ENCODE data around the gene C10orf62. TPM values are rescaled to one million over a fixed set of nuclear protein-coding genes. Genes with fewer than 3 reads are reported as not detected.

The C10orf62 gene
- total and polyA plus RNA-seq, 10 of the 15 experiments (the other 5 are each of a cell fraction or from before 2014, with no cell fraction given): not detected

DNA sequence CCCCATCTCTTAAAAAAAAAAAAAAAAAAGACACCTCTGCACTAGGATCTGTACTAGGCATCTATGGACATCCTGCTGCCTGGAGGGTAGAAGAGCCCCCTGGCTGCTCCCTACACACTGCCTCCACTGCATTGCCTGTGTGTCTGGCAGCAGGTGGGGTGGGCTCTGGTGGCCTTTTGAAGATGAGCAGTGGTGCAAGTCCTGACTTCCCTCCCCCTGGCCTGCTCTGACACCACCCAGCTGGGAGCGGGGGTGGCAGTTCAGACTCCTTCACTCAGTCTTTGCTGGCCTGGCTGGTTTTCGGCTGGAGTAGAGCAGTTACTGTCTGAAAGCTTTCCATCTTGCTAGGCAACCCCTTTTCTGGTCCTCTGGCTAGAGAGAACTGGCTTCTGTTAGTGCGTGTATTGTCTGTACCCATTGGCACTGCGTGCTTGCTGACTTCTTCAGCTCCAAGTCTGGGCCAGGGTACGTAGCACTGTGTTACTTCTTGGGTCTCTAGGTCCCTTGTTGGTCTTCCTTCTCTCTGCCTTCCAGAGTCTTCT, 17.6 kb downstream of the C10orf62 start:
- WGBS (ENCODE audit: insufficient coverage, insufficient replicate concordance, low lambda C conversion rate, missing lambda C conversion rate): 65% methylated on average over 5 of the region's 5 CpGs
- in situ Hi-C loops (cut with MboI): no loop called here
- Histone ChIP-seq H3K4me3 (no peak overlapping the region), H4K20me1 (ENCODE audit: control insufficient read depth, insufficient read depth) (no peaks in the 10 kb centered on the region), H2AFZ (ENCODE audit: control insufficient read depth, low read depth, low read length) (no peak overlapping the region), H3K27ac (ENCODE audit: control insufficient read depth, insufficient read depth) (no peak overlapping the region), H3K27me3 (replicated peaks in 1 of 2; ENCODE audit: control insufficient read depth in 2 of 2, insufficient read depth in 2 of 2, low read length in 1 of 2) (no peaks in the 10 kb centered on the region), H3K9me3 (replicated peaks; ENCODE audit: control insufficient read depth, insufficient read depth, low read length) (no peaks in the 10 kb centered on the region), H3K9ac (ENCODE audit: control insufficient read depth, insufficient read depth, low read length) (no peak overlapping the region), H3K79me2 (ENCODE audit: control insufficient read depth, insufficient read depth, low read length) (no peaks in the 10 kb centered on the region), H3K4me1 (ENCODE audit: control insufficient read depth, insufficient read depth, low read length) (no peaks in the 10 kb centered on the region), H3K36me3 (ENCODE audit: control insufficient read depth in 2 of 2, insufficient read depth in 2 of 2, low read length in 1 of 2) (no peaks in the 10 kb centered on the region), H3K4me2 (ENCODE audit: control insufficient read depth, insufficient read depth) (no peak overlapping the region)
- ChIA-PET SMC1A (ENCODE audit: uncharacterized antibody, unreplicated experiment) (interaction anchor here (0.6 kb wide), 1 partner anchor 370 kb away, joined by 3 read pairs; no protein-coding TSS in a partner anchor), RAD21 (ENCODE audit: unreplicated experiment) (no interaction called here), POLR2A (no interaction called here), CTCF (interaction anchor here (1.6 kb wide), 1 partner anchor 53 kb away, joined by 3 read pairs; no protein-coding TSS in a partner anchor)
- TF ChIP-seq TCF3 (IDR thresholded peaks at IDR 0.05; ENCODE audit: borderline replicate concordance, insufficient read depth, low read depth, low read length) (no peak), KAT2A (conservative IDR thresholded peaks at IDR 0.05; ENCODE audit: control insufficient read depth, low read depth, low read length) (no peak), SUZ12 (IDR thresholded peaks at IDR 0.05; ENCODE audit: unreplicated experiment) (no peak), FOS (IDR thresholded peaks at IDR 0.05; ENCODE audit: borderline replicate concordance, extremely low read depth, insufficient read length) (no peak), NBN (IDR thresholded peaks at IDR 0.05) (no peak), MYC (IDR thresholded peaks at IDR 0.05; ENCODE audit: insufficient read depth, insufficient read length, insufficient replicate concordance, low read length, severe bottlenecking) (no peak), POLR2A (IDR thresholded peaks at IDR 0.05; ENCODE audit: low read depth, low read length) (no peak), ZNF24 (IDR thresholded peaks at IDR 0.05) (no peak), IKZF1 (conservative IDR thresholded peaks at IDR 0.05) (no peak), CEBPB (IDR thresholded peaks at IDR 0.05; ENCODE audit: borderline replicate concordance in 1 of 2, low read depth in 2 of 2, low read length in 2 of 2) (no peak)
- TF ChIP-seq, protein P1, sequence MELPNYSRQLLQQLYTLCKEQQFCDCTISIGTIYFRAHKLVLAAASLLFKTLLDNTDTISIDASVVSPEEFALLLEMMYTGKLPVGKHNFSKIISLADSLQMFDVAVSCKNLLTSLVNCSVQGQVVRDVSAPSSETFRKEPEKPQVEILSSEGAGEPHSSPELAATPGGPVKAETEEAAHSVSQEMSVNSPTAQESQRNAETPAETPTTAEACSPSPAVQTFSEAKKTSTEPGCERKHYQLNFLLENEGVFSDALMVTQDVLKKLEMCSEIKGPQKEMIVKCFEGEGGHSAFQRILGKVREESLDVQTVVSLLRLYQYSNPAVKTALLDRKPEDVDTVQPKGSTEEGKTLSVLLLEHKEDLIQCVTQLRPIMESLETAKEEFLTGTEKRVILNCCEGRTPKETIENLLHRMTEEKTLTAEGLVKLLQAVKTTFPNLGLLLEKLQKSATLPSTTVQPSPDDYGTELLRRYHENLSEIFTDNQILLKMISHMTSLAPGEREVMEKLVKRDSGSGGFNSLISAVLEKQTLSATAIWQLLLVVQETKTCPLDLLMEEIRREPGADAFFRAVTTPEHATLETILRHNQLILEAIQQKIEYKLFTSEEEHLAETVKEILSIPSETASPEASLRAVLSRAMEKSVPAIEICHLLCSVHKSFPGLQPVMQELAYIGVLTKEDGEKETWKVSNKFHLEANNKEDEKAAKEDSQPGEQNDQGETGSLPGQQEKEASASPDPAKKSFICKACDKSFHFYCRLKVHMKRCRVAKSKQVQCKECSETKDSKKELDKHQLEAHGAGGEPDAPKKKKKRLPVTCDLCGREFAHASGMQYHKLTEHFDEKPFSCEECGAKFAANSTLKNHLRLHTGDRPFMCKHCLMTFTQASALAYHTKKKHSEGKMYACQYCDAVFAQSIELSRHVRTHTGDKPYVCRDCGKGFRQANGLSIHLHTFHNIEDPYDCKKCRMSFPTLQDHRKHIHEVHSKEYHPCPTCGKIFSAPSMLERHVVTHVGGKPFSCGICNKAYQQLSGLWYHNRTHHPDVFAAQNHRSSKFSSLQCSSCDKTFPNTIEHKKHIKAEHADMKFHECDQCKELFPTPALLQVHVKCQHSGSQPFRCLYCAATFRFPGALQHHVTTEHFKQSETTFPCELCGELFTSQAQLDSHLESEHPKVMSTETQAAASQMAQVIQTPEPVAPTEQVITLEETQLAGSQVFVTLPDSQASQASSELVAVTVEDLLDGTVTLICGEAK (IDR thresholded peaks at IDR 0.05; ENCODE audit: borderline replicate concordance): no peak
- TF ChIP-seq, protein P2, sequence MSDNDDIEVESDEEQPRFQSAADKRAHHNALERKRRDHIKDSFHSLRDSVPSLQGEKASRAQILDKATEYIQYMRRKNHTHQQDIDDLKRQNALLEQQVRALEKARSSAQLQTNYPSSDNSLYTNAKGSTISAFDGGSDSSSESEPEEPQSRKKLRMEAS (IDR thresholded peaks at IDR 0.05; ENCODE audit: low read depth, low read length): no peak
- intact Hi-C loops (cut with micrococcal nuclease; ENCODE audit: unreplicated experiment): no loop called here
- no peak; the same call in 2 of the 3 replicates for ATAC-seq
- FAIRE-seq: no peak
- no TSS peak for BruUV-seq (replicated peaks)
- DNase-seq (ENCODE audit: low read depth, low spot score): no peak
